Suprapubic skin (tissue), 4 donors: ENCODE data around the gene SUGCT.

ENCODE experiments used
- CTCF ChIP-seq, 2 donors: fragments of 200-600 bp in 1 of 2; fragments of 450-650 bp in 1 of 2; sonication (generic) in 1 of 2; IDR thresholded peaks; one replicate each; pipeline ENCODE4 v1.5.1; 2016 to 2019; ENCODE audit warnings: antibody characterized with exemption in 2 of 2, mild to moderate bottlenecking in 1 of 2, moderate library complexity in 1 of 2
- EP300 ChIP-seq: sonication (generic); formaldehyde crosslinking; IDR thresholded peaks from one replicate; pipeline ENCODE4 v1.6.1; 2017; ENCODE audit warnings: antibody characterized with exemption
- POLR2A ChIP-seq, 2 donors: fragments of 450-650 bp; IDR thresholded peaks; one replicate each; pipeline ENCODE4 v1.6.1; 2017; ENCODE audit warnings: antibody characterized with exemption in 2 of 2, mild to moderate bottlenecking in 2 of 2, moderate library complexity in 2 of 2
- POLR2AphosphoS5 ChIP-seq, 3 donors: sonication (generic); formaldehyde crosslinking; IDR thresholded peaks; one replicate each; pipeline ENCODE4 v1.6.1; 2017; ENCODE audit warnings: antibody characterized with exemption in 3 of 3

- no peak for TF ChIP-seq POLR2AphosphoS5 (IDR thresholded peaks at IDR 0.05)
- TF ChIP-seq CTCF (IDR thresholded peaks at IDR 0.05): no peak
- no peak for TF ChIP-seq POLR2A (IDR thresholded peaks at IDR 0.05)
- TF ChIP-seq EP300: no peak
Measured at GRCh38 chr7:40147371-40148246, 12.8 kb downstream of the SUGCT start.
